ENCODE measurements around the gene HOXB9. TPM values are rescaled to one million over a fixed set of nuclear protein-coding genes. Genes with fewer than 3 reads are reported as not detected.
A peak's percentile ranks its signal among the peaks of the same experiment; 100 is the strongest.

The HOXB9 gene
- total RNA-seq (under 1 TPM; 0.33 to 0.39 TPM), polyA plus RNA-seq (under 1 TPM in 1 of 2 donors, not detected in 1; 0.75 TPM)
- long read RNA-seq, donor 1, partial matches to known transcripts, result 0 of 1 reads
- long read RNA-seq, donor 1, other reads (novel, unspliced or antisense), result 0 of 1 reads
- long read RNA-seq, donor 2, result 0 reads

- Histone ChIP-seq H3K27ac (ENCODE audit: low read depth in 1 of 2, low read length in 2 of 2) (no peak within 1 kb of the TSS), H3K9me3 (ENCODE audit: control insufficient read depth, low read length) (no peaks in the 10 kb centered on the region), H3K36me3 (ENCODE audit: control insufficient read depth in 1 of 2, insufficient read depth in 2 of 2, low read length in 1 of 2) (no peaks in the 10 kb centered on the region), H3K4me1 (ENCODE audit: control insufficient read depth in 1 of 2, insufficient read depth in 2 of 2, low read length in 2 of 2) (no peaks in the 10 kb centered on the region), H3K27me3 (ENCODE audit: control insufficient read depth in 1 of 2, insufficient read depth in 2 of 2, low read length in 1 of 2) (no peaks in the 10 kb centered on the region), H3K4me3 (ENCODE audit: low read length in 2 of 2) (peak within 1 kb of the TSS; percentile 11 to 29)
- 2% methylated on average over 38 to 50 of the region's 50 CpGs for WGBS, 2 donors
- ATAC-seq (ENCODE audit: low FRiP score) (no peak), DNase-seq (peak; percentile 50 to 82)
- intact Hi-C loops (cut with DNase I), result no loop called here
Observed at GRCh38 chr17:48626245-48627117, at the start of gene HOXB9. HOXB9 (minus strand) TSS chr17:48626358; CDS start chr17:48626269, 89 bp downstream.

- H3K27ac ChIP-seq (ENCODE audit: low read depth in 1 of 2, low read length in 2 of 2), result no peak overlapping the region
- intact Hi-C loops (cut with DNase I), result loop anchor here in 1 of 2 donors (5.0 kb wide), 1 partner anchor 360 kb away; no protein-coding TSS in a partner anchor
- H3K9me3 ChIP-seq (ENCODE audit: control insufficient read depth, low read length), result no peaks in the 10 kb centered on the region
- H3K27me3 ChIP-seq (ENCODE audit: control insufficient read depth in 1 of 2, insufficient read depth in 2 of 2, low read length in 1 of 2), result peaks cover 0 to 1% of the 10 kb centered on the region in 2 donors
- DNase-seq (no peak), ATAC-seq (ENCODE audit: low FRiP score) (no peak)
- H3K36me3 ChIP-seq (ENCODE audit: control insufficient read depth in 1 of 2, insufficient read depth in 2 of 2, low read length in 1 of 2), result no peaks in the 10 kb centered on the region
- 48 to 49% methylated on average over 2 of the region's 2 CpGs for WGBS, 2 donors
- no peak overlapping the region for H3K4me3 ChIP-seq (ENCODE audit: low read length in 2 of 2)
- H3K4me1 ChIP-seq (ENCODE audit: control insufficient read depth in 1 of 2, insufficient read depth in 2 of 2, low read length in 2 of 2), result no peaks in the 10 kb centered on the region
Observed at GRCh38 chr17:48672340-48672739, 46.2 kb upstream of the HOXB9 start.

DNA sequence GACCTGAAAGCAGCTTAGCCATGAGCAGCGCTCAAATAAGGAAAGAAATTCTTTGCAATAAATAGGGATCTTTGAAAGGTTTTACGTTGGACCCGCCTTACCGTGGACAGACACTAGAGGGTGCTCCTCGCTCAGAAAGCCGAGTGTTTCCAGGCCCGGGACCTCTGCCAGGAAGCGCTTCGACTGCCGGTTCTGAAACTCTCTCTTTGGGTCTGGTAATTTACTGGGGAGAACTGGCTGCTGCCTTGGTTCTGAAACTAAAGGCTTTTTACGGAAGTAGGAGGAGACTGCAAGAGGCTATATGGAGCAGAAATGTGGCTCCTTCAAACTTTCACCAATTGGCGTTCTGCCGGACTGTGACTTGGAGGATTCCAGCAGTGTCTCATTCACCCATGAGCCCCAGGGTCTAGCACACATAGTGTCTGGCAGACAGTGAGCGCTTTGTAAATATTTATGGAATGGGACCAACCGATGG, 45.6 kb upstream of the HOXB9 start:
- peak; percentile 90 for ATAC-seq (ENCODE audit: low FRiP score)
- peak overlapping the region in 1 of 2 donors; percentile 2 for H3K4me3 ChIP-seq (ENCODE audit: low read length in 2 of 2)
- peaks cover 0 to 1% of the 10 kb centered on the region in 2 donors for H3K27me3 ChIP-seq (ENCODE audit: control insufficient read depth in 1 of 2, insufficient read depth in 2 of 2, low read length in 1 of 2)
- peak; percentile 87 to 94 for DNase-seq
- no peaks in the 10 kb centered on the region for H3K4me1 ChIP-seq (ENCODE audit: control insufficient read depth in 1 of 2, insufficient read depth in 2 of 2, low read length in 2 of 2)
- no peak overlapping the region for H3K27ac ChIP-seq (ENCODE audit: low read depth in 1 of 2, low read length in 2 of 2)
- intact Hi-C loops (cut with DNase I), result loop anchor here in 1 of 2 donors (5.0 kb wide), 1 partner anchor 361 kb away; no protein-coding TSS in a partner anchor
- H3K9me3 ChIP-seq (ENCODE audit: control insufficient read depth, low read length), result no peaks in the 10 kb centered on the region
- WGBS, 2 donors, result 2% methylated on average over 15 of the region's 15 CpGs
- no peaks in the 10 kb centered on the region for H3K36me3 ChIP-seq (ENCODE audit: control insufficient read depth in 1 of 2, insufficient read depth in 2 of 2, low read length in 1 of 2)

DNA sequence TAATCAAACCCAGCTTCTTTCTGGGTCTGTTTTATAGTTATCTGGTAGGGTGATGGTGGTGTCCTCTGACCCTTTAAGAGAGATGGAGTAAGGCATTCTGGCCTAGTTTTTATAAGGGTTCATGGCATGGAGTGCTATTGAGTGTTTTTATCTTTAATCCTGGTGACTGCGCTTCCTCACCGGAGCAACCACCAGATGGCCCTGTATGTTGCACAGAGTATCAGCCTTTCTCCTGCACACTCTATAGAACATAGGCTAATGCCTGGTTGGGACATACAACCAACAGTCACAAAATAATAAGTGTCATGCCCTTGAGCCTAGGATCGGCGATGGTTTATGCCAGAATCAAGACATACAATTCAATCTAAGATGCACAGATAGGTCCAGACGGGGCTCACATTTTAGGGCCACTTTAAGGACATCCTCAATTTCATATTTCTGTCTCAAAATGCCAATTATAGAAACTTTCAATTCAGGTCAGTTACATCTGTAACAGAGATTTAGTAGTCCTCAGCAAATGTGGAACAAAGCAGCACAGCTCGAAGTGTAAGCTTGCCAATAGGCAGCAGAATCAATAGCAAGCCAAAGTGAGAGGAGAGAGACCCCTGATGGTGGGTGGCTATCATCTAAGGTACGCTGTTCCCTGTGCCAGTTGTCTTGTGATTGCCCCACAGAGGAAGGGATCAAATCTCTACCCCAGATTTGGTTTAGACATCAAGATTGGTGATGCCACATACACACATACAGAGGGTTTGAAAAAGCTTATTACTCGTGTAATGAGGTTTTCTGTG, 37.2 kb upstream of the HOXB9 start:
- Histone ChIP-seq H3K4me1 (ENCODE audit: control insufficient read depth in 1 of 2, insufficient read depth in 2 of 2, low read length in 2 of 2) (no peaks in the 10 kb centered on the region), H3K27me3 (ENCODE audit: control insufficient read depth in 1 of 2, insufficient read depth in 2 of 2, low read length in 1 of 2) (peaks cover 0 to 1% of the 10 kb centered on the region in 2 donors), H3K27ac (ENCODE audit: low read depth in 1 of 2, low read length in 2 of 2) (no peak overlapping the region), H3K9me3 (ENCODE audit: control insufficient read depth, low read length) (no peaks in the 10 kb centered on the region), H3K36me3 (ENCODE audit: control insufficient read depth in 1 of 2, insufficient read depth in 2 of 2, low read length in 1 of 2) (no peaks in the 10 kb centered on the region), H3K4me3 (ENCODE audit: low read length in 2 of 2) (no peak overlapping the region)
- DNase-seq (no peak), ATAC-seq (ENCODE audit: low FRiP score) (no peak)
- intact Hi-C loops (cut with DNase I), result no loop called here
- WGBS, 2 donors, result 79 to 80% methylated on average over 8 of the region's 8 CpGs

GRCh38 chr17:48655913-48656312, 29.8 kb upstream of the HOXB9 start:
- H3K4me3 ChIP-seq (ENCODE audit: low read length in 2 of 2), result no peak overlapping the region
- DNase-seq (no peak), ATAC-seq (ENCODE audit: low FRiP score) (no peak)
- H3K4me1 ChIP-seq (ENCODE audit: control insufficient read depth in 1 of 2, insufficient read depth in 2 of 2, low read length in 2 of 2), result no peaks in the 10 kb centered on the region
- H3K36me3 ChIP-seq (ENCODE audit: control insufficient read depth in 1 of 2, insufficient read depth in 2 of 2, low read length in 1 of 2), result no peaks in the 10 kb centered on the region
- no peak overlapping the region for H3K27ac ChIP-seq (ENCODE audit: low read depth in 1 of 2, low read length in 2 of 2)
- no peaks in the 10 kb centered on the region for H3K9me3 ChIP-seq (ENCODE audit: control insufficient read depth, low read length)
- intact Hi-C loops (cut with DNase I), result no loop called here
- H3K27me3 ChIP-seq (ENCODE audit: control insufficient read depth in 1 of 2, insufficient read depth in 2 of 2, low read length in 1 of 2), result no peaks in the 10 kb centered on the region

DNA sequence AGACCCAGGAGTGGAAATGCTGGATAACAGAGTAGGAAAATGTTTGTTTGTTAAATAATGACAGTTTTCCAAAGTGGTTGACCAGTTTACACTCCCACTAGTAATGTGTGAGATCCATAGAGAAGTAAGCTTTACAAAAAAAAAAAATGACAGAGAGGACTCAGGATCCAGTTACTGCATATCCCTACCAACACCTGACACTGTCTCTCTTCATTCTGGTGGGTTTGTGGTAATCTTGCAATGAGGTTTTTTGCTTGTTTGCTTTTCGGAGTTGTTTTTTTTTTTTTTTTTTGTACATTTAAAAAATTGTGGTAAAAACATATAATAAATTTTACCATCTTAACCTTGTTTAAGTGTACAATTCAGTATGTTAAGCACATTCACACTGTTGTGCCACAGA, 23.6 kb upstream of the HOXB9 start:
- intact Hi-C loops (cut with DNase I), result no loop called here
- 41 to 84% methylated on average over 1 of the region's 1 CpG for WGBS, 2 donors
- Histone ChIP-seq H3K36me3 (ENCODE audit: control insufficient read depth in 1 of 2, insufficient read depth in 2 of 2, low read length in 1 of 2) (no peaks in the 10 kb centered on the region), H3K9me3 (ENCODE audit: control insufficient read depth, low read length) (no peaks in the 10 kb centered on the region), H3K27ac (ENCODE audit: low read depth in 1 of 2, low read length in 2 of 2) (no peak overlapping the region), H3K27me3 (ENCODE audit: control insufficient read depth in 1 of 2, insufficient read depth in 2 of 2, low read length in 1 of 2) (no peaks in the 10 kb centered on the region), H3K4me1 (ENCODE audit: control insufficient read depth in 1 of 2, insufficient read depth in 2 of 2, low read length in 2 of 2) (no peaks in the 10 kb centered on the region), H3K4me3 (ENCODE audit: low read length in 2 of 2) (no peak overlapping the region)
- DNase-seq (no peak), ATAC-seq (ENCODE audit: low FRiP score) (no peak)

- WGBS, 2 donors, result 68 to 90% methylated on average over 1 of the region's 1 CpG
- no peaks in the 10 kb centered on the region for H3K9me3 ChIP-seq (ENCODE audit: control insufficient read depth, low read length)
- no peaks in the 10 kb centered on the region for H3K4me1 ChIP-seq (ENCODE audit: control insufficient read depth in 1 of 2, insufficient read depth in 2 of 2, low read length in 2 of 2)
- intact Hi-C loops (cut with DNase I), result no loop called here
- H3K27me3 ChIP-seq (ENCODE audit: control insufficient read depth in 1 of 2, insufficient read depth in 2 of 2, low read length in 1 of 2), result no peaks in the 10 kb centered on the region
- no peaks in the 10 kb centered on the region for H3K36me3 ChIP-seq (ENCODE audit: control insufficient read depth in 1 of 2, insufficient read depth in 2 of 2, low read length in 1 of 2)
- no peak overlapping the region for H3K27ac ChIP-seq (ENCODE audit: low read depth in 1 of 2, low read length in 2 of 2)
- ATAC-seq (ENCODE audit: low FRiP score), result no peak
- no peak for DNase-seq
- H3K4me3 ChIP-seq (ENCODE audit: low read length in 2 of 2), result no peak overlapping the region
Observed at GRCh38 chr17:48647963-48648245, 21.7 kb upstream of the HOXB9 start.

DNA sequence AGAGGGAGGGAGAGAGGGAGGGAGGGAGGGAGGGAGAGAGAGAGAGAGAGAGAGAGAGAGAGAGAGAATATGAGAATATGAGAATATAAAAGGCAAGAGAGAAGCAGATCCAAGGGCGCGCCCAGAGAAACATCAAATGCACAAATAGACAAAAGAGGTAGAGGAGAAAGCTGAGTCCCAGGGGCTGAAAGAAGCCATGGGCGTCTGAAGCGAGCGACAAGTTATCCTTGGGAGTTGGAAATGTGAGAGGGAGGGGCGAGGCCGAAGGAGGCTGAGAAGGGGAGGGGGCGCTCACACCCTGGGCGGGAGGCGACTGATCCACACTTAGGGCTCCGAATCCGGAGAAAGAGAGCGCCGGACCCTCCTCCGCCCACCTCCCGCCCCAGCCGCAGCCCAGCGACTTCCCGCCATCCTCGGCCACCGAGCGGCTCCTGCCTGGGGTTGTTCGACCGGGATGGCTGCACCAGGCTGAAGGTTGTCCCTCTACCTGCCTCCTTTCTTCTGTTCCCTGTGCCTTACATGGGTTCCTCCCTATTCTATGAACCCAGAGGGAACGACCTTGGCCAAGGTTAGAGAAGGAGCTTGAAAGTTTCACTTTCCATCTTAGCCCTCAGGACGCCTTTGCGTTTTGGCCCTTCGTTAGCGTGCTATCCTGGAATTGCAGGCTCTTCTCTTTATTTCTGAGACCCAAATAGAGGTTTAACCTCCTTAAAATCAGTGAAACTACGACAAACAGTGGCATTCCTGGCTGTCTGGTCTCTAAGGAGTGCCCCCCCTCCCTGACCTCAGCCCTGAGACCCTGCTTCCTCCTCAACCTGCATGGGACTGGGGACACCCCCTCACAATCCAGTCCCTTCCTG, 21.2 kb upstream of the HOXB9 start:
- no peaks in the 10 kb centered on the region for H3K27me3 ChIP-seq (ENCODE audit: control insufficient read depth in 1 of 2, insufficient read depth in 2 of 2, low read length in 1 of 2)
- 2 to 3% methylated on average over 23 to 30 of the region's 30 CpGs for WGBS, 2 donors
- intact Hi-C loops (cut with DNase I), result no loop called here
- H3K27ac ChIP-seq (ENCODE audit: low read depth in 1 of 2, low read length in 2 of 2), result no peak overlapping the region
- peak in 1 of 2 donors; percentile 79 for DNase-seq
- no peaks in the 10 kb centered on the region for H3K4me1 ChIP-seq (ENCODE audit: control insufficient read depth in 1 of 2, insufficient read depth in 2 of 2, low read length in 2 of 2)
- H3K4me3 ChIP-seq (ENCODE audit: low read length in 2 of 2), result peak overlapping the region in 1 of 2 donors; percentile 6
- no peaks in the 10 kb centered on the region for H3K36me3 ChIP-seq (ENCODE audit: control insufficient read depth in 1 of 2, insufficient read depth in 2 of 2, low read length in 1 of 2)
- H3K9me3 ChIP-seq (ENCODE audit: control insufficient read depth, low read length), result no peaks in the 10 kb centered on the region
- peak; percentile 38 for ATAC-seq (ENCODE audit: low FRiP score)
